ENCODE data around the gene MVB12B. TPM values are rescaled to one million over a fixed set of nuclear protein-coding genes. Genes with fewer than 3 reads are reported as not detected.

MVB12B gene
- total RNA-seq, 1 experiment from 2014 or later = 5.7 TPM

- no peaks in the 10 kb centered on the region for H3K27me3 Mint-ChIP-seq (ENCODE audit: low read depth)
- CTCF ChIA-PET = no interaction called here
These were observed 56.9 kb downstream of the MVB12B start for GRCh38 chr9:126383406-126384046.

GRCh38 chr9:126384926-126385325, 58.3 kb downstream of the MVB12B start:
- Mint-ChIP-seq H3K4me1 (peaks cover 25% of the 10 kb centered on the region), H3K9me3 (no peaks in the 10 kb centered on the region), H3K36me3 (no peaks in the 10 kb centered on the region), H3K27me3 (ENCODE audit: low read depth) (no peaks in the 10 kb centered on the region), H3K27ac (no peak overlapping the region), H3K4me3 (no peak overlapping the region)
- ChIA-PET CTCF (interaction anchor here (1.0 to 3.3 kb wide), 5 partner anchors 14 to 81 kb away, joined by 3 to 17 read pairs (median 10); no protein-coding TSS in a partner anchor), POLR2A (no interaction called here)
- TF ChIP-seq, protein P1, sequence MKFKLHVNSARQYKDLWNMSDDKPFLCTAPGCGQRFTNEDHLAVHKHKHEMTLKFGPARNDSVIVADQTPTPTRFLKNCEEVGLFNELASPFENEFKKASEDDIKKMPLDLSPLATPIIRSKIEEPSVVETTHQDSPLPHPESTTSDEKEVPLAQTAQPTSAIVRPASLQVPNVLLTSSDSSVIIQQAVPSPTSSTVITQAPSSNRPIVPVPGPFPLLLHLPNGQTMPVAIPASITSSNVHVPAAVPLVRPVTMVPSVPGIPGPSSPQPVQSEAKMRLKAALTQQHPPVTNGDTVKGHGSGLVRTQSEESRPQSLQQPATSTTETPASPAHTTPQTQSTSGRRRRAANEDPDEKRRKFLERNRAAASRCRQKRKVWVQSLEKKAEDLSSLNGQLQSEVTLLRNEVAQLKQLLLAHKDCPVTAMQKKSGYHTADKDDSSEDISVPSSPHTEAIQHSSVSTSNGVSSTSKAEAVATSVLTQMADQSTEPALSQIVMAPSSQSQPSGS (CRISPR knock-in tag; IDR thresholded peaks at IDR 0.05; ENCODE audit: borderline replicate concordance, low read depth) = no peak
- TF ChIP-seq, protein P2, sequence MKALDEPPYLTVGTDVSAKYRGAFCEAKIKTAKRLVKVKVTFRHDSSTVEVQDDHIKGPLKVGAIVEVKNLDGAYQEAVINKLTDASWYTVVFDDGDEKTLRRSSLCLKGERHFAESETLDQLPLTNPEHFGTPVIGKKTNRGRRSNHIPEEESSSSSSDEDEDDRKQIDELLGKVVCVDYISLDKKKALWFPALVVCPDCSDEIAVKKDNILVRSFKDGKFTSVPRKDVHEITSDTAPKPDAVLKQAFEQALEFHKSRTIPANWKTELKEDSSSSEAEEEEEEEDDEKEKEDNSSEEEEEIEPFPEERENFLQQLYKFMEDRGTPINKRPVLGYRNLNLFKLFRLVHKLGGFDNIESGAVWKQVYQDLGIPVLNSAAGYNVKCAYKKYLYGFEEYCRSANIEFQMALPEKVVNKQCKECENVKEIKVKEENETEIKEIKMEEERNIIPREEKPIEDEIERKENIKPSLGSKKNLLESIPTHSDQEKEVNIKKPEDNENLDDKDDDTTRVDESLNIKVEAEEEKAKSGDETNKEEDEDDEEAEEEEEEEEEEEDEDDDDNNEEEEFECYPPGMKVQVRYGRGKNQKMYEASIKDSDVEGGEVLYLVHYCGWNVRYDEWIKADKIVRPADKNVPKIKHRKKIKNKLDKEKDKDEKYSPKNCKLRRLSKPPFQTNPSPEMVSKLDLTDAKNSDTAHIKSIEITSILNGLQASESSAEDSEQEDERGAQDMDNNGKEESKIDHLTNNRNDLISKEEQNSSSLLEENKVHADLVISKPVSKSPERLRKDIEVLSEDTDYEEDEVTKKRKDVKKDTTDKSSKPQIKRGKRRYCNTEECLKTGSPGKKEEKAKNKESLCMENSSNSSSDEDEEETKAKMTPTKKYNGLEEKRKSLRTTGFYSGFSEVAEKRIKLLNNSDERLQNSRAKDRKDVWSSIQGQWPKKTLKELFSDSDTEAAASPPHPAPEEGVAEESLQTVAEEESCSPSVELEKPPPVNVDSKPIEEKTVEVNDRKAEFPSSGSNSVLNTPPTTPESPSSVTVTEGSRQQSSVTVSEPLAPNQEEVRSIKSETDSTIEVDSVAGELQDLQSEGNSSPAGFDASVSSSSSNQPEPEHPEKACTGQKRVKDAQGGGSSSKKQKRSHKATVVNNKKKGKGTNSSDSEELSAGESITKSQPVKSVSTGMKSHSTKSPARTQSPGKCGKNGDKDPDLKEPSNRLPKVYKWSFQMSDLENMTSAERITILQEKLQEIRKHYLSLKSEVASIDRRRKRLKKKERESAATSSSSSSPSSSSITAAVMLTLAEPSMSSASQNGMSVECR (CRISPR knock-in tag; IDR thresholded peaks at IDR 0.05; ENCODE audit: borderline replicate concordance) = no peak
- TF ChIP-seq, protein P3, sequence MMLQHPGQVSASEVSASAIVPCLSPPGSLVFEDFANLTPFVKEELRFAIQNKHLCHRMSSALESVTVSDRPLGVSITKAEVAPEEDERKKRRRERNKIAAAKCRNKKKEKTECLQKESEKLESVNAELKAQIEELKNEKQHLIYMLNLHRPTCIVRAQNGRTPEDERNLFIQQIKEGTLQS (CRISPR knock-in tag; conservative IDR thresholded peaks at IDR 0.05) = no peak
- TF ChIP-seq OVOL2 (CRISPR knock-in tag; IDR thresholded peaks at IDR 0.05; ENCODE audit: borderline replicate concordance) = no peak
- TF ChIP-seq, protein P4, sequence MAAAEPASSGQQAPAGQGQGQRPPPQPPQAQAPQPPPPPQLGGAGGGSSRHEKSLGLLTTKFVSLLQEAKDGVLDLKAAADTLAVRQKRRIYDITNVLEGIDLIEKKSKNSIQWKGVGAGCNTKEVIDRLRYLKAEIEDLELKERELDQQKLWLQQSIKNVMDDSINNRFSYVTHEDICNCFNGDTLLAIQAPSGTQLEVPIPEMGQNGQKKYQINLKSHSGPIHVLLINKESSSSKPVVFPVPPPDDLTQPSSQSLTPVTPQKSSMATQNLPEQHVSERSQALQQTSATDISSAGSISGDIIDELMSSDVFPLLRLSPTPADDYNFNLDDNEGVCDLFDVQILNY (CRISPR knock-in tag; IDR thresholded peaks at IDR 0.05) = no peak
- TF ChIP-seq CREM (CRISPR knock-in tag; IDR thresholded peaks at IDR 0.05) = no peak
- no peak for TF ChIP-seq ETV6 (CRISPR knock-in tag; IDR thresholded peaks at IDR 0.05)
- no peak for TF ChIP-seq ESRRA (CRISPR knock-in tag; IDR thresholded peaks at IDR 0.05; ENCODE audit: borderline replicate concordance)
- ATAC-seq = no peak
- no peak for DNase-seq (ENCODE audit: low spot score)

More at GRCh38 chr9:126383406-126384046, 56.9 kb downstream of the MVB12B start:
- TF ChIP-seq, protein P5, sequence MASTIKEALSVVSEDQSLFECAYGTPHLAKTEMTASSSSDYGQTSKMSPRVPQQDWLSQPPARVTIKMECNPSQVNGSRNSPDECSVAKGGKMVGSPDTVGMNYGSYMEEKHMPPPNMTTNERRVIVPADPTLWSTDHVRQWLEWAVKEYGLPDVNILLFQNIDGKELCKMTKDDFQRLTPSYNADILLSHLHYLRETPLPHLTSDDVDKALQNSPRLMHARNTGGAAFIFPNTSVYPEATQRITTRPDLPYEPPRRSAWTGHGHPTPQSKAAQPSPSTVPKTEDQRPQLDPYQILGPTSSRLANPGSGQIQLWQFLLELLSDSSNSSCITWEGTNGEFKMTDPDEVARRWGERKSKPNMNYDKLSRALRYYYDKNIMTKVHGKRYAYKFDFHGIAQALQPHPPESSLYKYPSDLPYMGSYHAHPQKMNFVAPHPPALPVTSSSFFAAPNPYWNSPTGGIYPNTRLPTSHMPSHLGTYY (CRISPR knock-in tag; IDR thresholded peaks at IDR 0.05) = no peak
- TF ChIP-seq STAT6 (CRISPR knock-in tag; conservative IDR thresholded peaks at IDR 0.05; ENCODE audit: low read depth) = no peak
- no peak for TF ChIP-seq NFYB (CRISPR knock-in tag; conservative IDR thresholded peaks at IDR 0.05; ENCODE audit: low read depth)
- no peak for TF ChIP-seq GRHL2 (CRISPR knock-in tag; IDR thresholded peaks at IDR 0.05; ENCODE audit: insufficient replicate concordance, severe bottlenecking)
- TF ChIP-seq JUN (CRISPR knock-in tag; IDR thresholded peaks at IDR 0.05) = no peak
- TF ChIP-seq E2F1 (CRISPR knock-in tag; IDR thresholded peaks at IDR 0.05) = no peak
- TF ChIP-seq PRRX2 (CRISPR knock-in tag; IDR thresholded peaks at IDR 0.05) = no peak
- no peak for TF ChIP-seq ZMAT4 (CRISPR knock-in tag; IDR thresholded peaks at IDR 0.05)
- no peak for TF ChIP-seq ZNF219 (CRISPR knock-in tag; IDR thresholded peaks at IDR 0.05; ENCODE audit: borderline replicate concordance)
- TF ChIP-seq ZNF138 (CRISPR knock-in tag; conservative IDR thresholded peaks at IDR 0.05) = no peak
- Mint-ChIP-seq H3K4me3 (no peak overlapping the region), H3K27ac (no peak overlapping the region), H3K36me3 (no peaks in the 10 kb centered on the region), H3K9me3 (no peaks in the 10 kb centered on the region), H3K4me1 (peaks cover 24% of the 10 kb centered on the region)
- DNase-seq (ENCODE audit: low spot score) = no peak
- no peak for ATAC-seq
- POLR2A ChIA-PET = no interaction called here

Measured in WTC11 (cell line).